K562 (cell line): ENCODE data around the gene IFI30. TPM values are rescaled to one million over a fixed set of nuclear protein-coding genes. Genes with fewer than 3 reads are reported as not detected.

Source experiments
- CTCF ChIP-seq, 3 experiments: IDR thresholded peaks in 2 of 3; conservative IDR thresholded peaks in 1 of 3; 2 replicates each; pipeline ENCODE4 v1.5.1; 2011 to 2012; ENCODE audit warnings: low read length in 3 of 3, mild to moderate bottlenecking in 3 of 3, control low read depth in 2 of 3, improper control_type of control experiment in 1 of 3, inconsistent platforms in 1 of 3, low read depth in 1 of 3, mixed read lengths in 1 of 3, moderate library complexity in 1 of 3; ENCODE audit not compliant: insufficient read depth in 2 of 3
- E2F4 ChIP-seq: sonication (generic); formaldehyde crosslinking; IDR thresholded peaks from 2 replicates; pipeline ENCODE4 v1.8.0; 2022; ENCODE audit warnings: mild to moderate bottlenecking, low read depth, missing genetic modification reagents
- HEY1 ChIP-seq: fragments of 250-450 bp; sonication (Bioruptor Pico); IDR thresholded peaks from 2 replicates; pipeline ENCODE4 v1.5.0; 2020; ENCODE audit warnings: mild to moderate bottlenecking, moderate library complexity, borderline replicate concordance
- KDM5B ChIP-seq: fragments of 200-600 bp; sonication (generic); IDR thresholded peaks from 2 replicates; pipeline ENCODE4 v1.6.1; 2012; ENCODE audit warnings: low read depth, mild to moderate bottlenecking, moderate library complexity, low read length, control low read depth, inconsistent platforms; ENCODE audit not compliant: insufficient replicate concordance
- MCM5 ChIP-seq: fragments of 450-650 bp; IDR thresholded peaks from 2 replicates; pipeline ENCODE4 v1.6.1; 2016; ENCODE audit warnings: low read depth
- NONO ChIP-seq, 2 experiments: fragments of 200-400 bp in 1 of 2; fragments of 450-650 bp in 1 of 2; formaldehyde crosslinking in 1 of 2; IDR thresholded peaks; 2 replicates each; pipeline ENCODE4 v1.6.1; 2017; ENCODE audit warnings: low read depth in 2 of 2, mild to moderate bottlenecking in 2 of 2, moderate library complexity in 2 of 2, low read length in 1 of 2
- NR2C1 ChIP-seq, 2 experiments: fragments of 450-650 bp; IDR thresholded peaks; 2 replicates each; pipeline ENCODE4 v1.6.1; 2017; ENCODE audit warnings: mild to moderate bottlenecking in 2 of 2, antibody characterized with exemption in 1 of 2, inconsistent platforms in 1 of 2, missing compliant biosample characterization in 1 of 2, missing genetic modification characterization in 1 of 2
- NR3C1 ChIP-seq: sonication (generic); formaldehyde crosslinking; IDR thresholded peaks from 2 replicates; pipeline ENCODE4 v1.8.1; 2022; ENCODE audit warnings: missing genetic modification reagents
- POLR2G ChIP-seq: fragments of 200-400 bp; formaldehyde crosslinking; IDR thresholded peaks from 2 replicates; pipeline ENCODE4 v1.6.1; 2017; ENCODE audit warnings: low read depth, mild to moderate bottlenecking, antibody characterized with exemption, low read length, moderate library complexity
- SAFB ChIP-seq: fragments of 200-400 bp; formaldehyde crosslinking; IDR thresholded peaks from 2 replicates; pipeline ENCODE4 v1.6.1; 2017; ENCODE audit warnings: low read depth, low read length, borderline replicate concordance
- TAF1 ChIP-seq: IDR thresholded peaks from 2 replicates; pipeline ENCODE4 v1.6.1; 2011; ENCODE audit warnings: mild to moderate bottlenecking, low read length, moderate library complexity; ENCODE audit not compliant: insufficient read depth, control insufficient read depth, severe bottlenecking; ENCODE audit errors: extremely low read depth
- THAP12 ChIP-seq: fragments of 250-450 bp; sonication (Bioruptor Pico); IDR thresholded peaks from 2 replicates; pipeline ENCODE4 v1.9.0; 2021; ENCODE audit warnings: mild to moderate bottlenecking, inconsistent platforms
- U2AF1 ChIP-seq: fragments of 200-400 bp; formaldehyde crosslinking; optimal IDR thresholded peaks from 2 replicates; pipeline ENCODE3; 2017; ENCODE audit warnings: mild to moderate bottlenecking, low read depth, low read length, moderate library complexity
- ZNF436 ChIP-seq: fragments of 250-450, 450-650 bp; sonication (Bioruptor Pico); formaldehyde crosslinking; IDR thresholded peaks from 2 replicates; pipeline ENCODE4 v1.7.0; 2020; ENCODE audit warnings: mild to moderate bottlenecking
- ZNF639 ChIP-seq, 2 experiments: fragments of 200-800 bp in 1 of 2; sonication (Bioruptor generic) in 1 of 2; sonication (generic) in 1 of 2; formaldehyde crosslinking in 1 of 2; IDR thresholded peaks in 1 of 2; conservative IDR thresholded peaks in 1 of 2; 2 replicates each; pipeline versions ENCODE4 v1.5.0 to v1.6.1; 2016 to 2020; ENCODE audit warnings: missing compliant biosample characterization in 1 of 2, missing genetic modification characterization in 1 of 2, missing genetic modification reagents in 1 of 2
- ZSCAN32 ChIP-seq: fragments of 450-650 bp; formaldehyde crosslinking; IDR thresholded peaks from 2 replicates; pipeline ENCODE4 v1.4.0; 2020; ENCODE audit warnings: mild to moderate bottlenecking, moderate library complexity
- polyA plus RNA-seq, 8 experiments: library from polyadenylated mRNA; depleted of rRNA in 4 of 8; stranded (reverse) in 5 of 8; unstranded in 3 of 8; fragments of >200 nt; fragmentation: Nextera tagmentation in 2 of 8; fragmentation: Illumina TruSeq in 1 of 8; extraction: Ambion mirVana in 2 of 8; extraction: Trizol in 1 of 8; gene quantifications; 2 replicates each; pipeline versions ENCODE4 v1.2.1 to v1.2.3, GENCODE V29; 2011 to 2014; ENCODE audit warnings: inconsistent platforms in 1 of 8, missing spikeins in 1 of 8
- total RNA-seq, 7 experiments: library from RNA; depleted of rRNA in 6 of 7; stranded (reverse); fragments of >200 nt in 6 of 7; fragmentation: Illumina TruSeq in 2 of 7; extraction: Trizol in 2 of 7; gene quantifications; 2 replicates each; pipeline versions ENCODE4 v1.2.1 to v1.2.3, GENCODE V29; 2011 to 2021; ENCODE audit warnings: low replicate concordance in 1 of 7

Gene IFI30
- total and polyA plus RNA-seq, 9 of the 15 experiments (the other 6 are each of a cell fraction or from before 2014, with no cell fraction given): 63.7 to 430 (median 109) TPM

- TF ChIP-seq THAP12 (CRISPR knock-in tag) (0 out of 2 replicates have a peak, but pooled peaks have one; percentile 49), TAF1 (peak; percentile 28), CTCF (IDR thresholded peaks at IDR 0.05 in 2 of 3, conservative IDR thresholded peaks at IDR 0.05 in 1 of 3; ENCODE audit: insufficient read depth in 2 of 3, low read depth in 1 of 3, low read length in 3 of 3) (no peak), U2AF1 (no peak), POLR2G (peak; percentile 56), ZNF639 (CRISPR knock-in tag; conservative IDR thresholded peaks at IDR 0.05 in 1 of 2, IDR thresholded peaks at IDR 0.05 in 1 of 2) (no peak), NONO (IDR thresholded peaks at IDR 0.05; ENCODE audit: low read depth in 2 of 2, low read length in 1 of 2) (no peak), ZNF436 (CRISPR knock-in tag) (no peak), HEY1 (CRISPR knock-in tag) (no peak), KDM5B (no peak), NR3C1 (CRISPR knock-in tag) (no peak), SAFB (no peak), MCM5 (no peak), ZSCAN32 (CRISPR knock-in tag) (no peak), NR2C1 (IDR thresholded peaks at IDR 0.05) (no peak), NR2C1 (tag; IDR thresholded peaks at IDR 0.05) (no peak), E2F4 (CRISPR knock-in tag) (no peak)
Observed at GRCh38 chr19:18221815-18222725, 48.5 kb downstream of the IFI30 start (continued).
